PC-3 (cell line): Measurements from ENCODE around the gene TPSG1.

Experiments used
- CTCF ChIP-seq: fragments of 300-600 bp; sonication (generic); conservative IDR thresholded peaks from 2 replicates; pipeline ENCODE4 v1.5.1; 2017; ENCODE audit warnings: antibody characterized with exemption, low read depth, mild to moderate bottlenecking, low read length
- EZH2 ChIP-seq: fragments of 300-600 bp; sonication (generic); IDR thresholded peaks from one replicate; pipeline ENCODE4 v1.6.1; 2017; ENCODE audit warnings: antibody characterized with exemption, mild to moderate bottlenecking, low read length; ENCODE audit not compliant: unreplicated experiment
- EZH2phosphoT487 ChIP-seq: fragments of 300-600 bp; sonication (generic); IDR thresholded peaks from 2 replicates; pipeline ENCODE4 v1.6.1; 2018; ENCODE audit warnings: mild to moderate bottlenecking, antibody characterized with exemption, low read length, borderline replicate concordance

DNA sequence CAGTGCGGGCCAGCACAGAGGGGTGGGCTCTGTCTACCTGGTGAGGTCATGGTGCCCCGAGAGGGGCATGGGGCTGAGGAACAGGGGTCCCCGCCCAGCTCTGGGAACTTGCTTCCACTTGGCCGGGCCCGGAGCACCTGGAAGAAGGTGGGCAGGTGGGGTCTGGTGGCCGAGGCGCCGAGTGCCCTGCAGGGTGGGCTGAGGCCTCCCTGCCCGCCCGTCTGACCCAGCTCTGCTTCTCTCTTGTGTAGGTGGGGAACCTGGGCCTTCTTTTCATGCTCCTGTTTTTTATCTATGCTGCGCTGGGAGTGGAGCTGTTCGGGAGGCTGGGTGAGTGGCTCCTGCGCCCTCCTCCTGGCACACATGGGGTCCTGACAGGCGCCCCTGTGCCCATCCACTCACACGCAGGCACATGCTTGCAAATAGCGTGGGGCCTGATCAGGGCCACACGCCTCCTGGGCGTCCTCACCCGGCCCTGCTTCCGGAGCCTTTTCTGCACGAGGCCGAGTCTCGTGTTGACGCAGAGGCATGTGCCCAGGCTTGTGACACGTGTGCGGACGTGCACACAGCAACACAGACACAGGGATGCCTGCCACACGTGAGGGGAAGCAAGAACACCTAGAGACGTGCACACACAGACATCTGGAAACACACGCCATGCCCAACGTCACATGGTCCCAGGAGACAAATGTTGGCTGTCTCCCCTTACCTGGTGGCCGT, 8.2 kb downstream of the TPSG1 start:
- TF ChIP-seq EZH2 (no peak), CTCF (no peak), EZH2phosphoT487 (no peak)
